Ovary (tissue), 9 donors: Measurements from ENCODE around the gene ARHGEF10L. TPM values are rescaled to one million over a fixed set of nuclear protein-coding genes. Genes with fewer than 3 reads are reported as not detected.

Source experiments
- DNase-seq, 5 donors: peaks; one replicate each; pipeline ENCODE4 v3.0.0-alpha.2; 2019 to 2020
- H3K27ac ChIP-seq, 2 donors: fragments of 200-600 bp; one replicate each; pipeline versions ENCODE4 v1.5.1 to v1.8.0; 2019 to 2022
- H3K27me3 ChIP-seq: fragments of 200-600 bp; one replicate; pipeline ENCODE4 v1.8.0; 2022
- H3K36me3 ChIP-seq: fragments of 200-600 bp; sonication (generic); one replicate; pipeline ENCODE4 v1.5.1; 2019
- H3K4me1 ChIP-seq: one replicate; pipeline ENCODE4 v1.8.1; 2013; ENCODE audit warnings: mild to moderate bottlenecking, moderate library complexity; ENCODE audit not compliant: insufficient read depth
- H3K4me3 ChIP-seq: fragments of 200-600 bp; sonication (generic); one replicate; pipeline ENCODE4 v1.5.1; 2017
- H3K9me3 ChIP-seq, 2 donors: fragments of 200-600 bp in 1 of 2; sonication (generic) in 1 of 2; one replicate each; pipeline versions ENCODE4 v1.5.1 to v1.8.1; 2013 to 2019; ENCODE audit warnings: mild to moderate bottlenecking in 1 of 2, moderate library complexity in 1 of 2
- EP300 ChIP-seq: sonication (generic); formaldehyde crosslinking; IDR thresholded peaks from one replicate; pipeline ENCODE4 v1.6.1; 2017; ENCODE audit warnings: antibody characterized with exemption
- POLR2A ChIP-seq: fragments of 450-650 bp; IDR thresholded peaks from one replicate; pipeline ENCODE4 v1.6.1; 2017; ENCODE audit warnings: antibody characterized with exemption, mild to moderate bottlenecking, moderate library complexity
- WGBS, 3 donors: extraction: QIAGEN DNeasy Blood & Tissue Kit in 1 of 3; methylation state at CpG; one replicate each; pipeline versions ENCODE4 v1.1.5 to v1.1.7; 2013 to 2017; 5-methylcytosine and 5-hydroxymethylcytosine counted together
- intact Hi-C, 4 donors: fragments of 100-400 bp; cut with DNase I; formaldehyde crosslinking; loops; one replicate each; pipeline versions ENCODE4 v1.11.0 to v1.15.1; 2022 to 2023
- polyA plus RNA-seq, 2 donors: library from polyadenylated mRNA; stranded (reverse); fragments of 200-250 nt in 1 of 2; fragments of 350-450 nt in 1 of 2; fragmentation: Illumina TruSeq in 1 of 2; extraction: RNeasy Lipid Tissue Mini Kit (QIAGEN cat#74804) in 1 of 2; gene quantifications; one replicate each; pipeline ENCODE4 v1.2.3, GENCODE V29; 2013 to 2014
- total RNA-seq, 7 donors: library from RNA; depleted of rRNA in 2 of 7; stranded (reverse); fragments of >200 nt in 2 of 7; fragmentation: NEBNext Ultra II Directional in 3 of 7; extraction: Animal tissue kit (Norgen Biotek cat#: 25700) in 3 of 7; gene quantifications; one replicate each; pipeline versions ENCODE4 v1.1.0 to v1.2.4, GENCODE V29; 2016 to 2023
- TF ChIP-seq, protein P1 (sequence below), 3 donors: fragments of 450-650 bp in 2 of 3; fragments of 200-600 bp in 1 of 3; IDR thresholded peaks; one replicate each; pipeline versions ENCODE4 v1.5.1 to v1.8.0; 2016 to 2022; ENCODE audit warnings: antibody characterized with exemption in 3 of 3, mild to moderate bottlenecking in 1 of 3
- donor health status: DM: no; HTN: no; CAD: no; lungs with moderate emphysema.
- donor health status: DM: no; HTN: no; CAD: no.
- donor health status: Bipolar disorder and iron deficiency.
- donor health status: DM: yes; HTN: yes; CAD: no.
- donor health status: DM: no; HTN: no; CAD: no.
- donor health status: DM: yes; HTN: yes; CAD: no.

Gene ARHGEF10L
- total and polyA plus RNA-seq, 9 donors, result 3.6 to 23.0 (median 18.3) TPM

DNA sequence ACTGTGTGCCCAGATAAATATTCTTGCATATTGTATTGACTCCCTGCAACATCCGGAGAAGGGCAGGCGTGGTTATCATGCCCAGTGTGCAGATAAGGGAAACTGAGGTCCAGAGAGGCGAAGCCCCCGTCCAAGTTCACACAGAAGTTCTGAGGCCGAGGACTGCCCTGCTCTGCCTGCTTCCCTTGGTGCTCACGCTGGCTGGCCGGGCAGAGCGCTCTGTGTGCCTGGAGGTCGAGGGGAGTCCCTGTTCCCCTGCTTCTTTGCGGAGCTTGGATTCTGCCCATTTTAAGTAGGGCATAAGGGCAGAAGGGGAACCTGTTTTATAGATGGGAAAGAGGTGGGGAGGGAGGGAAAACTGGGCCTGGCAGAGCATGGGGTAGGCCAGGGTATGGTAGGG lies 122.8 kb downstream of the ARHGEF10L start:
- no peak for DNase-seq
- no peaks in the 10 kb centered on the region for H3K36me3 ChIP-seq
- H3K9me3 ChIP-seq, result no peaks in the 10 kb centered on the region
- no peak overlapping the region for H3K27ac ChIP-seq
- intact Hi-C loops, result loop anchor here in 1 of 4 donors (10.0 kb wide), 1 partner anchor 913 kb away; no protein-coding TSS in a partner anchor
- WGBS, 3 donors, result 93 to 96% (median 94%) methylated on average over 10 of the region's 10 CpGs
- TF ChIP-seq EP300, result no peak
- TF ChIP-seq POLR2A, result no peak
- TF ChIP-seq, protein P1, sequence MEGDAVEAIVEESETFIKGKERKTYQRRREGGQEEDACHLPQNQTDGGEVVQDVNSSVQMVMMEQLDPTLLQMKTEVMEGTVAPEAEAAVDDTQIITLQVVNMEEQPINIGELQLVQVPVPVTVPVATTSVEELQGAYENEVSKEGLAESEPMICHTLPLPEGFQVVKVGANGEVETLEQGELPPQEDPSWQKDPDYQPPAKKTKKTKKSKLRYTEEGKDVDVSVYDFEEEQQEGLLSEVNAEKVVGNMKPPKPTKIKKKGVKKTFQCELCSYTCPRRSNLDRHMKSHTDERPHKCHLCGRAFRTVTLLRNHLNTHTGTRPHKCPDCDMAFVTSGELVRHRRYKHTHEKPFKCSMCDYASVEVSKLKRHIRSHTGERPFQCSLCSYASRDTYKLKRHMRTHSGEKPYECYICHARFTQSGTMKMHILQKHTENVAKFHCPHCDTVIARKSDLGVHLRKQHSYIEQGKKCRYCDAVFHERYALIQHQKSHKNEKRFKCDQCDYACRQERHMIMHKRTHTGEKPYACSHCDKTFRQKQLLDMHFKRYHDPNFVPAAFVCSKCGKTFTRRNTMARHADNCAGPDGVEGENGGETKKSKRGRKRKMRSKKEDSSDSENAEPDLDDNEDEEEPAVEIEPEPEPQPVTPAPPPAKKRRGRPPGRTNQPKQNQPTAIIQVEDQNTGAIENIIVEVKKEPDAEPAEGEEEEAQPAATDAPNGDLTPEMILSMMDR (IDR thresholded peaks at IDR 0.05), result no peak
- H3K27me3 ChIP-seq, result no peaks in the 10 kb centered on the region
- no peaks in the 10 kb centered on the region for H3K4me1 ChIP-seq
- no peak overlapping the region for H3K4me3 ChIP-seq

DNA sequence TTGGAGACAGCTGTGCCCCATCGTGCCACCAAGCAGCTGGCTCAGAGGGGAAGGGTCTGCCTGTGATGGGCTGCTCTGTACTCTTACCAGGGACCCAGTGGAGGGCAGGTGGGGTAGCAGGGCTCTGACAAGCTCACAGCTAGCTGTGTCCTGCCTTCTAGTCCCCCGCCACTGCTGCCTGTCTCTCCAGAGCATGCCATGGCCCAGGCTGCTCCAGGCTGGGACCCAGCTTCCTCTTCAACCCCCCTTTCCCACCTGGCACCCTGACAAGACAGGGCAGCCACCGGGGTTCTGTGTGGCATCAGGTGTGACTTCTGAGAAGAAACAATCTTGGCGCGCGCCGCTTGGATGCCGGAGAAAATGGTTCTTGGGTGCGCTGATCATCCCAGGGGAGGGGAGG lies 123.3 kb downstream of the ARHGEF10L start:
- Histone ChIP-seq H3K36me3 (no peaks in the 10 kb centered on the region), H3K4me1 (no peaks in the 10 kb centered on the region), H3K27me3 (no peaks in the 10 kb centered on the region), H3K27ac (no peak overlapping the region), H3K9me3 (no peaks in the 10 kb centered on the region), H3K4me3 (no peak overlapping the region)
- intact Hi-C loops, result loop anchor here in 1 of 4 donors (10.0 kb wide), 1 partner anchor 912 kb away; no protein-coding TSS in a partner anchor
- TF ChIP-seq, protein P1 (IDR thresholded peaks at IDR 0.05), result no peak
- TF ChIP-seq EP300 (no peak), POLR2A (no peak)
- no peak for DNase-seq
- 88 to 97% (median 95%) methylated on average over 9 of the region's 9 CpGs for WGBS, 3 donors

DNA sequence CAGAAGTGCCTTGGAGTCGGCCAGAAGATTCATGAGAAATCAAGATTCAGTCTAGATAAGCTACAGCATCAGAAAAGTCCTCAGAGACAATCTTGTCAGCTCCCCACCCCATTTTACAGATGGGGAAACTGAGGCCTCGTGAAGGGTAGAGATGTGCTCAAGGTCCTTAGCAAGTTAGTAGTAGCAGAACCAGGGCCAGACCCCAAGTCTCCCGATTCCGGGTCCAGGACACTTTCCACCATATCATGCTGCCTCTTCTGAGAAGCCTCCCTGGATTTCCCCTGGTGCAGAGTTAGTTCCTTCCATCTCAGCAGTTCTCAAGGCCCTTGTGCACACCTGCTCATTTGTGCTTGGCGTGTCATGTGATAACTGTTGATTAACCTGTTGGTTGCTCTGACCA lies 124.1 kb downstream of the ARHGEF10L start:
- no peak for TF ChIP-seq EP300
- TF ChIP-seq POLR2A, result no peak
- TF ChIP-seq, protein P1 (IDR thresholded peaks at IDR 0.05), result no peak
- no peaks in the 10 kb centered on the region for H3K9me3 ChIP-seq
- no peaks in the 10 kb centered on the region for H3K4me1 ChIP-seq
- no peak overlapping the region for H3K27ac ChIP-seq
- intact Hi-C loops, result loop anchor here in 1 of 4 donors (10.0 kb wide), 1 partner anchor 911 kb away; no protein-coding TSS in a partner anchor
- no peaks in the 10 kb centered on the region for H3K36me3 ChIP-seq
- 84 to 91% (median 89%) methylated on average over 5 of the region's 5 CpGs for WGBS, 3 donors
- H3K27me3 ChIP-seq, result no peaks in the 10 kb centered on the region
- no peak for DNase-seq
- no peak overlapping the region for H3K4me3 ChIP-seq

DNA sequence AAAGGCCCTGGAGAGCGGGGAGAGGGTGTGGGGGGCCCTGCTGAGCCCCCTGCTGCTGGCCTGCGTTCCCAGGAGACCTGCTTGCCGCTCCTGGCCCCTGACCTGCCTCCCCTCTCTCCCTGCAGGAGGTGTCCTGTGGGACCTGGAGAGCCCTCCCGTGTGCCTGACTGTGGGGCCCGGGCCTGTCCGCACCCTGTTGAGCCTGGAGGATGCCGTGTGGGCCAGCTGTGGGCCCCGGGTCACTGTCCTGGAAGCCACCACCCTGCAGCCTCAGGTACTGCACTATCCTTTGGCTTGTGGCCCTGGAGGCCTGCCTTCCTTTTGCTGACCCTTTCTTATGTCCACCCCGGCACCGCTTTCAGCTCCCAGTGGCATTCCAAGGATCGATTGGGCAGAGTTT lies 124.8 kb downstream of the ARHGEF10L start:
- no peaks in the 10 kb centered on the region for H3K4me1 ChIP-seq
- intact Hi-C loops, result loop anchor here in 1 of 4 donors (10.0 kb wide), 1 partner anchor 910 kb away; no protein-coding TSS in a partner anchor
- DNase-seq, result no peak
- no peaks in the 10 kb centered on the region for H3K27me3 ChIP-seq
- WGBS, 3 donors, result 81 to 85% (median 83%) methylated on average over 11 of the region's 11 CpGs
- no peak for TF ChIP-seq EP300
- TF ChIP-seq, protein P1 (IDR thresholded peaks at IDR 0.05), result no peak
- TF ChIP-seq POLR2A, result no peak
- H3K9me3 ChIP-seq, result no peaks in the 10 kb centered on the region
- H3K27ac ChIP-seq, result no peak overlapping the region
- H3K4me3 ChIP-seq, result no peak overlapping the region
- no peaks in the 10 kb centered on the region for H3K36me3 ChIP-seq
